NT2/D1 (cell line): Measurements from ENCODE around the gene EIF4EBP3.

Experiments used
- DNase-seq: peaks from one replicate; pipeline ENCODE4 v3.0.0-alpha.2; 2011; ENCODE audit warnings: low read depth, low spot score
- H3K27me3 ChIP-seq: 2 replicates; pipeline ENCODE4 v1.6.0; 2011; ENCODE audit warnings: mild to moderate bottlenecking; ENCODE audit not compliant: insufficient read length, insufficient read depth
- H3K36me3 ChIP-seq: 2 replicates; pipeline ENCODE4 v1.6.1; 2011; ENCODE audit warnings: mild to moderate bottlenecking, low read length, mixed read lengths; ENCODE audit not compliant: insufficient read depth, insufficient read length
- H3K4me1 ChIP-seq: 2 replicates; pipeline ENCODE4 v1.5.1; 2011; ENCODE audit not compliant: insufficient read depth, insufficient read length
- H3K4me3 ChIP-seq: 2 replicates; pipeline ENCODE4 v1.5.1; 2011; ENCODE audit warnings: low read depth; ENCODE audit not compliant: insufficient read length
- H3K9ac ChIP-seq: 2 replicates; pipeline ENCODE4 v1.6.0; 2011; ENCODE audit warnings: low read depth; ENCODE audit not compliant: insufficient read length
- H3K9me3 ChIP-seq: 2 replicates; pipeline ENCODE4 v1.5.1; 2011; ENCODE audit warnings: mild to moderate bottlenecking, low read length; ENCODE audit not compliant: insufficient read depth
- SUZ12 ChIP-seq: IDR thresholded peaks from 2 replicates; pipeline ENCODE4 v1.6.1; 2011; ENCODE audit not compliant: insufficient read length, insufficient read depth; ENCODE audit errors: extremely low read depth
- YY1 ChIP-seq: IDR thresholded peaks from 2 replicates; pipeline ENCODE4 v1.6.1; 2011; ENCODE audit not compliant: insufficient read length, insufficient read depth
- ZNF274 ChIP-seq: IDR thresholded peaks from 2 replicates; pipeline ENCODE4 v1.6.1; 2011; ENCODE audit warnings: mild to moderate bottlenecking, low read depth, low read length

EIF4EBP3 gene

DNA sequence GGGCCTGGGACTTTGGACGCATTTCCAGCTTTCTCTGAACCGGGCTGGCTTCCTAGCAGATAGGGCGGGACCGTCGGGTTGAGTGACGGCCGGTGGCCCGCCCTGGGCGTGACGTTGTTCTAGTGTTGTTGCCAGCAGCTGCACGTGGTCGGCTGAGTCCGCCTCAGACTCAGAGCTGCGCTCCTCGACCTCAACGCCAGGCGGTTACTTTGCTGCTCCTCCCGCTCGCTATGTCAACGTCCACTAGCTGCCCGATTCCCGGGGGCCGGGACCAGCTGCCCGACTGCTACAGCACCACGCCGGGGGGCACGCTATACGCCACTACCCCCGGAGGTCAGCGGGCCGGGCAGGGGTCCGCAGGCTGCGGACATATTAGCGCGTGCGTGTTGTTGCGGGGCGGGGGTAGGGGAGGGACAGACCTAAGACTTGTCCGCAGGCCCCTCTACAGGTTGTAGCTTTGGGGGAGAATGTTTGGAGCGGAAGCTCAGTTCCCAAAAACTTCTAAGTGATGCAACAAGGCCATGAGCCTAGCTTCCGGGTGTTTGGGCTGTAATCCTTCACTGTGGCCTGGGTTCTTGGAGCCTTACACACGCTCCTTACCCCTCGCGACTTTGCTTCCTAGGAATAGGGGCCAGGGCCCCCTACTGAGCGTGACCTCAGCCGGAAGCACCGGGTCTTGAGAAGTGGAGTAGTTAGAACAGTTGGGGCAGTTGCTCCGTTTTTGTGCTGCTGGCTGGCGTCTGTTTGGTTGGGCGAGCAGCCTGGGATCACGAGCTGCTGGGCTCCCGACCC lies at the start of gene EIF4EBP3:
Gene EIF4EBP3 (plus strand): TSS at position 155 of the 792 bp plus-strand sequence. CDS start 76 bp downstream, at position 231.
- DNase-seq: peak; percentile 89
- no peaks in the 10 kb centered on the region for H3K4me1 ChIP-seq
- no peaks in the 10 kb centered on the region for H3K27me3 ChIP-seq
- peaks cover 42% of the 10 kb centered on the region for H3K36me3 ChIP-seq
- no peak for TF ChIP-seq ZNF274
- H3K9ac ChIP-seq: peak within 1 kb of the TSS; percentile 67
- H3K9me3 ChIP-seq: no peaks in the 10 kb centered on the region
- H3K4me3 ChIP-seq: peak within 1 kb of the TSS; percentile 33

DNA sequence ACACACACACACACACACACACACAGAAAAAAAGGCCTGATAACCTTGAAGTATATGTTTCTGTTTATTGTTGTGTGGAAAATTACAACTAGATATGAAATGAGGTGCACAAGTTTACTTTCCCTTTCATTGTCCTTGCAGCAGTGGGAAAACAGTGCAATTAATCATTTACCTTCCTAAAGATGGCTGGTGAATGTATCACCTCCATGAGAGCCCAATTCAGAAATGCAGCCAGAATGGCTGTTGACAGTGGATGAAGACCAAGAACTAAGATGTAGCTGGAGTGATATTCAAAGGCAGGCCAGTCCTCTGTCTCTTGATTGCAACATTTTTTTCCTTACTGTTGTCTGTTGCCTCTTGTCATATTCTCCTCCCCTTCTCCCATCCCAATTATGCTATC lies 49.6 kb upstream of the EIF4EBP3 start:
- Histone ChIP-seq H3K9ac (no peak overlapping the region), H3K9me3 (no peaks in the 10 kb centered on the region), H3K36me3 (peaks cover 7% of the 10 kb centered on the region), H3K27me3 (no peaks in the 10 kb centered on the region), H3K4me3 (no peak overlapping the region), H3K4me1 (no peaks in the 10 kb centered on the region)
- TF ChIP-seq YY1 (no peak), SUZ12 (no peak), ZNF274 (no peak)
- DNase-seq: no peak

DNA sequence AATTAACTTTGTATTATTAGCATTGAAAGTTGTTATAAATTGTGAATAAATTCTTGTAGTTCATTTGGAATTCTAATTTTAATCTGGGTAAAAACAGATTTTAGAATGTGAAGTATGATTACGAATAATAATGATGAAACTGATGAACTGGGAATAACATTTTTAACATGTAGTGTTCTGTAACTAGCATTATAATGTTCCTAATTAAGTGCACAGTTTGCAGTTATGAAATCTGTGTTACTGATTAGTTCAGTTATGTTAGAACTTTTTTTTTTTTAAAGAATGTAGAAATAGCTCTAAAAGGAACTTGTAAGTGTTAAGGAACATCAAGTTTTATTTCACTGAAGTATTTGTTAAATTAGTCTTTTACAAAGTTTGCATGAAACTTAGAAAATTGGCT lies 48.9 kb upstream of the EIF4EBP3 start:
- Histone ChIP-seq H3K4me1 (no peaks in the 10 kb centered on the region), H3K9ac (no peak overlapping the region), H3K9me3 (no peaks in the 10 kb centered on the region), H3K36me3 (peaks cover 7% of the 10 kb centered on the region), H3K4me3 (no peak overlapping the region), H3K27me3 (no peaks in the 10 kb centered on the region)
- TF ChIP-seq SUZ12: no peak
- TF ChIP-seq ZNF274: no peak
- no peak for TF ChIP-seq YY1
- DNase-seq: no peak

DNA sequence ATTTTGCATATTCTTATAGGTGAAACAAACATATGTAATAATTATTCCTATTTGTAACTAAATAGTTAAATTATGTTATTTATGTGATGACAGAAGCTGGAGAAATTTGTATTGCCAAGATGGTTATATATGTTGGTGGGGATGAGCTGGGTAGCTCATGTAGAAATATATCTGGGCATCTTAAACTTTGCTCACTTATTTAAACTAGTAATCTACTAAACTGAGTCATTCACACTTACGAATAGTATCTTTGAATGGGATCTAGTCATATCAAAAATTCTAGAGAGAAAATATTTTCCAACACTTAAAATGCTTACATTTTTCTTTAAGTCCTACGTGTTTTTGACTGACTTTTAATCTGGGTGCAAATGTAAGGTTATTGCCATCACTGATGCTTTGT lies 44.6 kb upstream of the EIF4EBP3 start:
- no peak for DNase-seq
- H3K4me1 ChIP-seq: no peaks in the 10 kb centered on the region
- peaks cover 21% of the 10 kb centered on the region for H3K36me3 ChIP-seq
- no peak overlapping the region for H3K4me3 ChIP-seq
- H3K27me3 ChIP-seq: no peaks in the 10 kb centered on the region
- no peaks in the 10 kb centered on the region for H3K9me3 ChIP-seq
- H3K9ac ChIP-seq: no peak overlapping the region
- TF ChIP-seq YY1 (no peak), SUZ12 (no peak), ZNF274 (no peak)

DNA sequence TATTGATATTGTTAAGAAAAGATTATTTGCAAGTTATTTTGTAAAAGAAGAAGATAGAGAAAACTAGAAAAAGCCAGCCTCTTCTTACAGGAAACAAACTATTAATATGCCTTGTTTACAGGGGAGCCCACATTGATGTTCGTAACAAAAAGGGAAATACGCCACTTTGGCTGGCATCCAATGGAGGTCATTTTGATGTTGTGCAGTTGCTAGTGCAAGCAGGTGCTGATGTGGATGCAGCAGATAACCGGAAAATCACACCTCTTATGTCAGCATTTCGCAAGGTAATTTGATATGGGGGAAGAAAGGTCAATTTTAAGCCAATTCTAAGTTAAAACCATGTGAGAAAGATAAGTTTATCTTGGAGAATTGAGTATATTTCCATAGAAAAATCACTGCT lies 37.6 kb upstream of the EIF4EBP3 start:
- no peak for DNase-seq
- H3K36me3 ChIP-seq: peaks cover 46% of the 10 kb centered on the region
- H3K27me3 ChIP-seq: no peaks in the 10 kb centered on the region
- no peaks in the 10 kb centered on the region for H3K4me1 ChIP-seq
- no peak overlapping the region for H3K9ac ChIP-seq
- no peak overlapping the region for H3K4me3 ChIP-seq
- TF ChIP-seq YY1 (no peak), SUZ12 (no peak)
- no peaks in the 10 kb centered on the region for H3K9me3 ChIP-seq

DNA sequence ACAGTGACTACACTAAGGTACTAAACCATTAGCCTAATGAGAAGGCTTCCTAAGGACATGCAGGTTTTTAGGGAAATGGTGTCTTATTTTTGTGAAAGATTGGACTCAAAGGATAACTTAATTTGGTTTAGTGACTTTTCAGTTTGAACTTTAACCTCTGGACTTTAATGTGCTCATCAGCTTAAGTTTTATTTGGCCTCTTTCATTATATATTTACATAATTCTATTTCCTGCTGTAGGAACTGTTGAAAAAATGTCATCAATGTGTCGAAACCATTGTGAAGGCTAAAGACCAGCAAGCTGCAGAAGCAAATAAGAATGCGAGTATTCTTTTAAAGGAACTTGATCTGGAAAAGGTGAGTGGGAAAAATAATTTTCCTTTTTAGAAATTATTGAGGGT lies 34.3 kb upstream of the EIF4EBP3 start:
- Histone ChIP-seq H3K4me1 (no peaks in the 10 kb centered on the region), H3K36me3 (peaks cover 30% of the 10 kb centered on the region), H3K4me3 (no peak overlapping the region), H3K9me3 (no peaks in the 10 kb centered on the region), H3K9ac (no peak overlapping the region), H3K27me3 (no peaks in the 10 kb centered on the region)
- TF ChIP-seq YY1: no peak
- no peak for TF ChIP-seq SUZ12
- no peak for TF ChIP-seq ZNF274
- DNase-seq: no peak

DNA sequence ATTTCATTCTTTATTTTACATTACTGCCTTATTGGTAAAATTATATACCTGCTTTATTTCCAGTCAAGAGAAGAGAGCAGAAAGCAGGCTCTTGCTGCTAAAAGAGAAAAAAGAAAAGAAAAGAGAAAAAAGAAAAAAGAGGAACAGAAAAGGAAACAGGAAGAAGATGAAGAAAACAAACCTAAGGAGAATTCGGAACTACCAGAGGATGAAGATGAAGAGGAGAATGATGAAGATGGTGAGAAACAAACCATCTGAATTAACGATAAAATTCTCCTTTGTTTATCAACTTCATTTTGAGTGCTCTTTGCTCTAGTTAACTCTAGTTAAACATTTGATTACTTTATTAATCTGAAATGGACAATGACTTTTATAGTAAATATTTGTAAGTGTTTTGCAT lies 23.5 kb upstream of the EIF4EBP3 start:
- DNase-seq: no peak
- TF ChIP-seq SUZ12: no peak
- Histone ChIP-seq H3K9ac (no peak overlapping the region), H3K4me1 (no peaks in the 10 kb centered on the region), H3K9me3 (no peaks in the 10 kb centered on the region), H3K4me3 (no peak overlapping the region), H3K36me3 (peaks cover 32% of the 10 kb centered on the region), H3K27me3 (no peaks in the 10 kb centered on the region)
